ENCODE results near the gene MRM2. TPM values are rescaled to one million over a fixed set of nuclear protein-coding genes. Genes with fewer than 3 reads are reported as not detected.

The MRM2 gene
- total RNA-seq, 2 donors from 2014 or later: 20.9 to 40.2 TPM

DNA sequence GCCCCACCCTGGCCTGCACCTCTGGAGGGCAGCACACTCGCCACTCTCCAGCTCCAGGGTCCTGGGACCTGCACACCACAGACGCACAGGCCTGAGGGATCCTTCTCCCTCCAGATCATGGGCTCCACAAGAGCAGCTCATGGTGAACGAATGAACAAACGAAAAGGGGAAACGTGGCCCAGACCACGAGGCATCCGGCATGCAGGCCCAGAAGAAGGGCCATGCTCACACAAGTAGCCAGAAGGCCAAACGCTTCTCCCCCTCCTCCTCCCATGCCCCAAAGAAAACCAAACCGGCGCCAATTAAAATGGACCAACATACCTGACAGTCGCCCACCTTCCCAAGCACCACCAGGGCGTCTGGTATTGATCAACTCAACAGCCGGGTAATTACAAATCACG is 39.6 kb downstream of the MRM2 start:
- no peak overlapping the region for H3K27ac Mint-ChIP-seq
- H3K4me1 Mint-ChIP-seq: no peaks in the 10 kb centered on the region
- no peak overlapping the region for H3K4me3 Mint-ChIP-seq

DNA sequence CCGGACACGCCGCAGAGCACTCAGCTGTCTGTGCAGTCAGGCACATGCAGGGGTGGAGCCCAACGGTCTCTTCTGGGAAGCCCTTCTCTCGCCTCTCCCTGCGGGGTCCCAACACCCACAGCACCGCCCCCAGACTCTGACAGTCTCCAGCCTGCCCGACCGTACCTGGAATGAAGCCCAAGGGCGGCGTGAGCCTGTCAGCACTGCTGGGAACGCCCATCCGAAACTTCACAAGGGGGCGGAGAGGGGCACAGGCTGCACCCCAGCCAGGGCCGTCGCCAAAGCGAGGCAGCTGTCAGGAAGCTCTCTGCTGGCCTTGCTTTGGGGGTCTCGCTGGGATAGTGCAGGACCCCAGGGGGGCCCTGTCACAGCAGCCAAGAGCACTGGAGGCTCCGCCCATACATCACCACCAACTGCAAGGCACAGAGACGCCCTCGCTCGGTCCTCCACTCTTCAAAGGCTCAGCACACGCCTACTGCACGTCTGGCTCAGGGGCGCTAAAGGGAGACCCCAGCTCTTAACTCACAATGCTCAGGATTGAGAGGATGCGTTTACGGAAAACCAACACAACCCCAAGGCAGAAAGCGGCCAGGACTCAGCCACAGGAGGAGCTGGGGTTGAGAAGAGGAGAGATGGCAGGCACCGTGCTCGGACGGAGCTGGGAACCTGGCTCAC is 40.2 kb downstream of the MRM2 start:
- Mint-ChIP-seq H3K9me3 (no peaks in the 10 kb centered on the region), H3K4me1 (no peaks in the 10 kb centered on the region), H3K36me3 (ENCODE audit: low read depth) (peaks cover 16% of the 10 kb centered on the region), H3K4me3 (no peak overlapping the region), H3K27me3 (no peaks in the 10 kb centered on the region), H3K27ac (no peak overlapping the region)
- no peak for ATAC-seq (replicated peaks)

More for the DNA sequence above, 39.6 kb downstream of the MRM2 start:
- ATAC-seq (replicated peaks): no peak
- H3K27me3 Mint-ChIP-seq: no peaks in the 10 kb centered on the region
- no peaks in the 10 kb centered on the region for H3K9me3 Mint-ChIP-seq
- peaks cover 16% of the 10 kb centered on the region for H3K36me3 Mint-ChIP-seq (ENCODE audit: low read depth)

DNA sequence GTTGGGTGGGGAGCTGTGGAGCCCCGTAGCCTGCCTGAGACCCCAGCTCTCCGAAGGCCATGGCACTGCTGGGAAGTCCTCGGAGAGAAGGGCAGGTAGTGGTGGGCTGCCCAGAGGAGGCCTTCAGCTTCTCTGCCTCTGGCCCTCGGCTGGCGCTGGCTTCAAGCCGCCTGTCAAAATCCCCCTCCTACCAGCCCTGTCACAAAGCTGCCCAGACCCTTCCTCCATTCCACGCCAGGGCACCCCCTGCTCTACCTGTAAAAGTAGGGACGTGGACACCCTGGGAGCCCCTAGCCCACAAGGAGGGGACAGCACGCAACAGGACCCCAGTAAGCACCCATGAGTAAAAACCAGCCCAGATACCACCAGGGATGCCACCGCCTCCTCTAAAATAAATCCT is 40.9 kb downstream of the MRM2 start:
- ATAC-seq (replicated peaks): no peak
- Mint-ChIP-seq H3K27me3 (no peaks in the 10 kb centered on the region), H3K36me3 (ENCODE audit: low read depth) (peaks cover 16% of the 10 kb centered on the region), H3K4me1 (no peaks in the 10 kb centered on the region), H3K4me3 (no peak overlapping the region), H3K27ac (no peak overlapping the region), H3K9me3 (no peaks in the 10 kb centered on the region)

DNA sequence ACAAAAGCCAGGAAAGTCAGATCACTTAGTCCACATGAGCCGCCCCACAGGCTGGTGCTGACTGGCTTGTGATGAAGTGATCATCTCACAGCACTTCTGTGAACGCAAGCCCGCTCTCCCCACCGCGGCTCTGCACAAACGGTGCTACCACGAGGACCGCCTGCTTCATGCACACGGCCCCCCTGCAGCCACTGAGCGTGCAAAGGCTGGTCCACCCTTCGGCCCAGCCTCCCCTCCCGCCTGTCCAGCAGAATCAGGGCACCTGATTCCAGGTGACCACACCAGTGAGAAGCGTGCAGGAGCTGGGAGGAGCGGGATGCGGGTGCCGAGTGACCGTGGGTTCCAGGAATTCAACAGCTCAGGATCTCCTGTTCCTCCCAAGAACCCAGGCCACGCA is 41.4 kb downstream of the MRM2 start:
- Mint-ChIP-seq H3K9me3 (no peaks in the 10 kb centered on the region), H3K36me3 (ENCODE audit: low read depth) (peaks cover 16% of the 10 kb centered on the region), H3K4me1 (no peaks in the 10 kb centered on the region), H3K4me3 (no peak overlapping the region), H3K27ac (no peak overlapping the region), H3K27me3 (no peaks in the 10 kb centered on the region)
- no peak for ATAC-seq (replicated peaks)

DNA sequence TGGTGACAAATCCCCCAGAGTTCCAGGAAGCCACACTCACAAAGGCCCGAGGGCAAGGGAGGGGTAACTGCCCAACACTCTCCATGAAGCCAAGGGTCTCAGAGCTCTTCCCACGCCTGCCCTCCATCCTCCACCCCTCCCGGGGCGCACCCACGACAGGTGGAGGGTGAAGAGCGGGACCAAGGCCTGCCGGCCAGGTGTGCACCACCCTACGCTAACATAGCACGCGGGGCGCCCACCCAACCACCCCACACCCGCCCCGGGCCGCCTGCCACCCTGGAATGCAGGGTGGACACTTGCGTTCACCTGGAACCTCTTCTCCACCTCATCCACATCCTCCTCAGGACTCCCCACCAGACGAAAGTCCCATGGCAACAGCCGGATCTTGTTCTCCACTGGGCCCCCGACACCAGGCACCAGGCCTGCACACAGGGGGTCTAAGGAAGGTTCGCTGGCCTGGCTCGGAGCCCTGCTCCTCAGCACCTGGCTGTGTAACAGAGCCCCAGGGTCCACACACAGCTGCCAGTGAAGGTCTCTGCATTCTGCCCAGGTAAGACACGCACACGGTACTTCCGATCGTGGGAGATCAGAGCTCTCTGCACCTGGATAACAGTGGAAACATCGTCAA is 41.9 kb downstream of the MRM2 start:
- ATAC-seq (replicated peaks): no peak
- Mint-ChIP-seq H3K36me3 (ENCODE audit: low read depth) (peaks cover 16% of the 10 kb centered on the region), H3K4me3 (no peak overlapping the region), H3K4me1 (no peaks in the 10 kb centered on the region), H3K27ac (no peak overlapping the region), H3K9me3 (no peaks in the 10 kb centered on the region), H3K27me3 (no peaks in the 10 kb centered on the region)

DNA sequence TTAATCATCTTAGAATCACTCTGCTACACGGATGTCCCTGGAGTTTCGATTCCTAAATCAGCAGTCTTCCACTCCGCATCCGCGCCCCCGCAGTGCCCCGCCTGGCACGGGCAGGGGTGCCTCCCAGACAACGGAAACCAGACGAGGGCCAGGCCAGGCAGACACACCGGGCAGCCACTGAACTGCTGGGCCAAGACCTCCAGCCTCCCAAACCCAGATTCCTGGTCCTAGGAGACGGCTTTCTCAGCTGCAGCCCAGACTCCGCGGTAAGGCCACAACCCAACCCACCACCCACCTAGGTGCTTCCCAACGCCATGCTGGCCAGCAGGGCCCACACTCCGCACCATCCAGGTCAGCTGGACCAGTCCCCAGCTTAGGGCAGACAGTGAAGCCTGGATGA is 42.5 kb downstream of the MRM2 start:
- ATAC-seq (replicated peaks): no peak
- H3K27ac Mint-ChIP-seq: no peak overlapping the region
- no peaks in the 10 kb centered on the region for H3K27me3 Mint-ChIP-seq
- H3K4me3 Mint-ChIP-seq: no peak overlapping the region
- peaks cover 16% of the 10 kb centered on the region for H3K36me3 Mint-ChIP-seq (ENCODE audit: low read depth)
- H3K4me1 Mint-ChIP-seq: no peaks in the 10 kb centered on the region
- H3K9me3 Mint-ChIP-seq: no peaks in the 10 kb centered on the region

DNA sequence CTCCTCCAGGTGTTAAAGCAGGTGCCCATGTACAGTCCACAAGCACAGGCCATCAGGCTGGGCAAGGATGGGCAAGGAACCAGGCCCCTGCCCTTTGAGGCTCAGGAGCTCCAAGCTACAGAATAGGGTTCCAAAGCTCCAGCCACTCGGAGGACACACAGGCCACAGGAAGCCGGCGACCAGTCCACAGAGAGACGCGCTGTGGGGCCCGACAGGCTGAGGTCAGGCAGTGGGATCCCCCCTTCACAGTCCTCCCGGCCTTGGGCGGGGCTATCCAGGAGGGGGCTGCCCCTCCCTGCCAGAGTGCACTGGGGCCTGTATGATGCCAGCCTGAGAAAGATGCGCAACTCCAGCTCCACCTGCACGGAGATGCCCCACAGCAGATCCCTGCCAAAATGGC is 43.2 kb downstream of the MRM2 start:
- Mint-ChIP-seq H3K4me1 (no peaks in the 10 kb centered on the region), H3K27ac (no peak overlapping the region), H3K9me3 (no peaks in the 10 kb centered on the region), H3K4me3 (no peak overlapping the region), H3K36me3 (ENCODE audit: low read depth) (peaks cover 16% of the 10 kb centered on the region), H3K27me3 (no peaks in the 10 kb centered on the region)
- no peak for ATAC-seq (replicated peaks)

DNA sequence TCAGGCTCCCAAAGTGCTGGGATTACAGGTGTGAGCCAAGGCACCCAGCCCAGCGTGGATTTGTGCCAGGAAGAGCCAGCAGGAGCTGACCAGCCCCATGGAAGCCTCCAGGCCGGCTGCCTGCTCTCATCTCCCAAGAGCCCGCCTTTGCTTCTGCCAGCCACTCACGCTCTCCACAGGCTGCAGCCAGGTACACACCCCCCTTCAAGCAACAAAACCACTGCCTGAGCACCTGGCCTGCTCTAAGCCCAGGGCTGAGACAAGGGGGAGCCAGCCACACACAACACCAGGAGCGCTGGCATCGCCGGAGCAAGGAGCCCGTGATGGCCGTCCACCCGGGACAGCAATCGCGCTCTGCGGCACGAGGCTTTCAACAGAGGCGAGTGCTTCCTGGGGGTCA is 43.8 kb downstream of the MRM2 start:
- H3K27me3 Mint-ChIP-seq: no peaks in the 10 kb centered on the region
- ATAC-seq (replicated peaks): no peak
- no peaks in the 10 kb centered on the region for H3K4me1 Mint-ChIP-seq
- H3K27ac Mint-ChIP-seq: no peak overlapping the region
- H3K9me3 Mint-ChIP-seq: no peaks in the 10 kb centered on the region
- peaks cover 16% of the 10 kb centered on the region for H3K36me3 Mint-ChIP-seq (ENCODE audit: low read depth)
- no peak overlapping the region for H3K4me3 Mint-ChIP-seq

DNA sequence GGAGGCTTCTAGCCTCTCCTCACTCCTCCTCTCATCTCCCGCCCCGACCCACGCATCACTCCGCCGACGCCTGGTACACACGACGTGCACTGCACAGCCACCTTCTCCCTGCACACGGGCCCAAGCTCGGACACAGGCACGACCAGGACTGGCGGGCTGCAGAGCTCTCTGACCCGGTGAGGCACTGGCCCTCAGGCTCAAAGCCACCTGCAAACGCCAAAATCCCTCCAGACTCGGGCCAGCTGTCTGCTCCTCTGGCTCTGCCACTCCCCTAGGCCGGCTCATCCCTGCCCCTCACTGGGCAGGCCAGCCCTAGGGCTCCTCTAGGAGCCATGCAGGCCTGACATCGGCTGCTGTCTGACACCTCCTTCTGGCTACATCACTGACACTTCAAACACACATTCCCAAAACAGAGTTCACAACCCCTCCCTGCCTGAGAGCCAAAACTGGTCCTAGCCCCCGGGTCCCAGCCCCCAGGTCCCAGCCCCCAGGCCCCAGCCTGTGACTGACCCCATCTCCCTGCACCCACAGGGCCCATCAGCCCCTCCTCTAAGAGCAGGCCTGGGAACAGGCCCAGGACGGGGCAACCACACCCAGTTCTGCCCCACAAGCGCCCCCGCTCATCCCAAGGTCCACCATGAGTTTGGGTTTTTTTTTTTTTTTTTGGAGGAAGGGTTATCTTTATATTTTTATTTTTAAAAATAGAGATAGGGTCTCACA is 44.4 kb downstream of the MRM2 start:
- Mint-ChIP-seq H3K4me1 (no peaks in the 10 kb centered on the region), H3K27ac (no peak overlapping the region), H3K36me3 (ENCODE audit: low read depth) (peaks cover 16% of the 10 kb centered on the region), H3K9me3 (no peaks in the 10 kb centered on the region), H3K4me3 (no peak overlapping the region), H3K27me3 (no peaks in the 10 kb centered on the region)
- no peak for ATAC-seq (replicated peaks)

DNA sequence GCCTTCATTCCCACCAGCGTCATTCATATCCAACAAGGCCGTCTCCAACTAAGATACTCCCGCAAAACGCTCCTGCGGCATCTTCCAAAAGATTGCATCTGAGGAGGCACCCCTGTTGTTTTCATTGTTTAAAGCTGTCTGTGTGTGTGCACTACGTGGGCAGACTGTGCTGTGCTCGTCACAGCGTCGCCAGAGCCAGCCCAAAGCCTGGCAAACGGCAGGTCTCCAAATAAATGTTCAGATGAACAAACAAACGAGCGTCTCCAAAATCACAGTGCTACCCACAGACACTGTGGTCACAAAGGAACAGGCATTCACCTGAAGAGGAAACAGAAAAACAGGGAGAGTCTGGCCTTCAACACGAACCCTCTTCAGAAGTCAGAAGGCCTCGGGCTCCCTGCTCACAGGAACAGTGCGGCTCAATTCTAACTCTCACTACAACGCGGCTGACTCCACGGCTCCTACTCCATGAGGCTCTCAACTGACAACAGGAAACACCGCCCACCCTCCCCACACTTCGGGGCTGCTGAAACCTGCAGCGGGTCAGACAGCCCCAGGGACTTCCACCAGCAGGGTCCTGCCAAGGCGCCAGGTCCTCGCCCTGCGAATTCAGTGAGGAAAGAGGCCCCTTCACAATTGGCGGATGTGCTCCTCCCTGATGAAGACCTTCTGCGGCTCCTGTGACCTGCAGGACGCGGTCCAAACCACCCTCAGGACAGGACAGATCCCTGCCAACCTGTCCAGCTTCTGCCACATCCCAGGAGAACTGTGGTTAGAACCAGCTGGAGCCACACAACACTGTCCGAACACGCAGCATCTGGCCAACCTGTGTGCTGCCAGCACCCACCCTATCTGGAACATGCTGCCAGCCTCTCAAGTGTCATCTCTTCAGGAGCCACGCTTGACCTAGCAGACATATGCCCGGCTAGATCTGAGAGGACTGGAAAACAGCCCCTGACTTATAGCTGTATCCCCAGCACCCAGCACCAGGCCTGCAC is 45.3 kb downstream of the MRM2 start:
- Mint-ChIP-seq H3K27ac (no peak overlapping the region), H3K27me3 (no peaks in the 10 kb centered on the region), H3K4me3 (no peak overlapping the region), H3K4me1 (no peaks in the 10 kb centered on the region), H3K9me3 (no peaks in the 10 kb centered on the region), H3K36me3 (ENCODE audit: low read depth) (peaks cover 21% of the 10 kb centered on the region)
- ATAC-seq (replicated peaks): no peak

DNA sequence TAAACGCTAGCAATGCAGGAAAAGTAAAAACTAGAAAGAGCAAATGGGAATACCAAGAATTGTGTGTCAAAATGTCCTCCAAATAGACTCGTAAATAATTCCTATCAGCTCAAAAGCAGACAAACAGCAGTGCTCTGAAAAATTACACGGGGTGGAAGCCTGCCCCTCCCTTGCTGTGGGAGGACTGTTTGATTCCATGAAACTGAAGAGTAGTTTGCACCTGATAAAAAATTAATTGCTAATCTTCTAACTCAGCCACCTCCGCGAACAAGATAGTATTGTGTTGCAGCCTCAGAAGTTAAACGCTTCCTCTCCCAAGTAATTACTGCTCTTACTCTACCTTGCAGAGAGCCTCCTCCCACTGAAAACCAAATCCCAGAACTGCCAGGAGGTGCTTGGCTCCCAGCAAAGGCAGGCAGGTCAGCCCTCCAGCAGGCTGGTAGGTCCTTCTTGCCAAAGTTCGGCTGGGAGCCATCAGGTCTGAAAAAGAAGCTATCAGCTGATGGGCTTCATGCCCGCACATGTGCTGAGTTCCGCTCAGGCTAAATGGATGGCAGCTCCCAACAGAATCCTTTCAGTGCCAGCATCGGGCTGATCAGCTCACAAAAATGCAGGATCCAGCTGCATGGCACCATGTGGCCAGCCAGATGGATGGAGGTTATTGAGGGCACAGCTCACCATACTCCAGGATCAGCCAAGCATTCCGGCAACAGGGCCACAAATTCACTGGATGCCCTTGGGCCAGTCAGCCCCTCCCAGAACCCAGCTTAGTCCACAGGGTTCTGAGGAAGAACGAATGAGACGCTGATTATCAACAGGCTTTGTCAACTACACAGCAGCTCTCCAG is 46.4 kb downstream of the MRM2 start:
- no peak overlapping the region for H3K27ac Mint-ChIP-seq
- H3K9me3 Mint-ChIP-seq: no peaks in the 10 kb centered on the region
- H3K27me3 Mint-ChIP-seq: no peaks in the 10 kb centered on the region
- no peak for ATAC-seq (replicated peaks)
- peaks cover 23% of the 10 kb centered on the region for H3K36me3 Mint-ChIP-seq (ENCODE audit: low read depth)
- H3K4me3 Mint-ChIP-seq: no peak overlapping the region
- no peaks in the 10 kb centered on the region for H3K4me1 Mint-ChIP-seq

DNA sequence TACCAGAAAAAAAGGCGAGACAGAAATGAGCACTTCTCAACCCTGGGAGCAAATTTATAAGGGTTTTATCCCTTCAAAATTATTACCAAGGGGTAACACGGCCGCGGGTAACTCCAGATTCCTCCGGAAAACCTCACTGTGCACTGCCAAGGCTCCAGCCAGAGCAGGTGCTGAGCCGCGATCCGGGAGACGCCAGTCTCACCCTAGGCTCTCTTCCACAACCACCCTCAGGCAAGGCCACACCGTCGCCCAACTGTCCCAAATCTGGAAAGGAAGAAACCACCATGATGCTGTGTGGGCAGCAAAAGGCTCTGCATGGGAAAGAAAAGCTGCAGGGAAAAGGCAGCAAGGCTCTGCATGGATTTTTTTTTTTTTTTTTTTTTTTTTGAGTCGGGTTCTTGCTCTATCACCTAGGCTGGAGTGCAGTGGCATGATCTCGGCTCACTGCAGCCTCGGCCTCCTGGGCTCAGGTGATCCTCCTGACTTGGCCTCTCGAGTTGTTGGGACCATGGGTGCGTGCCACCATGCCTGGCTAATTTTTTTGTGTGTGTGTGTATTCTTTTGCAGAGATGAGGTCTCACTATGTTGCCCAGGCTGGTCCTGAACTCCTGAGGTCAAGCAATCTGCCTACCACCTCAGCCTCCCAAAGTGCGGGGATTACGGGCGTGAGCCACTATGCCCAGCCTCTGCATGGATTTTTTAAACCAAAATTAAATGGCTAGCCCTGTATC is 48.3 kb downstream of the MRM2 start:
- no peak overlapping the region for H3K4me3 Mint-ChIP-seq
- no peaks in the 10 kb centered on the region for H3K4me1 Mint-ChIP-seq
- H3K27ac Mint-ChIP-seq: no peak overlapping the region
- ATAC-seq (replicated peaks): no peak
- no peaks in the 10 kb centered on the region for H3K9me3 Mint-ChIP-seq
- H3K27me3 Mint-ChIP-seq: no peaks in the 10 kb centered on the region
- peaks cover 33% of the 10 kb centered on the region for H3K36me3 Mint-ChIP-seq (ENCODE audit: low read depth)

DNA sequence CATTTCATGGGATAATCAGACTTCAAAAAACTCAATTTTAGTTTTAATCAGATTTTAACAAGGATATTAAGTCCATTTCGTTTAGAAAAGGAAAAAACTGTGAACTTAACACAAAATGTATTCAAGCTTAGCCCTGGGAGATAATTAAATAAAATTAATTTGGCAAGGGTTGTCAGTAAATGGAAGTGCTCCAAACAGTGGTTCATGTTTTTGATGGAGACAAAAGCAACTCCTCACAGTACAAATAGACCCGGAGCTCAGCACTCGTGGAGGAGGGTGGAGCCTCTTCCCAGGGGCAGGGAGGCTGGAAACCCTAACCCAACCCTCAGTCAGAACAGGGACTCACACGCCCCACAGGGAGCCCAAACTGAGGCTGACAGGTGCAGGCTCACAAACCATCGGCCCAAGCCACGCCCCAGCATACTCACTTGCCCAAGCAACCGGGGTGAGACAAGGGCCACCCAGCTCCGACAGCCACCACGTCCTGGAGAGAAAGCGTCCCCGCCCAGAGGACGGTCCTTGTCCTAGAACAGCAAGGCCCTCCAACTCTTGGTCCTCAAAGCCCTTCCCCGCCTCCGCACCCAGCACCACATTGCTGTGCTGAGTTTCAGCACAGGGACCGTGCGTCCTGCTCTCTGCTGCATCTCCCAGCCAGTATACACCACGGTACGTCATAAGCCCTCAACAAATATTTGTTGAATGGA is 49.0 kb downstream of the MRM2 start:
- Mint-ChIP-seq H3K36me3 (ENCODE audit: low read depth) (peaks cover 40% of the 10 kb centered on the region), H3K27me3 (no peaks in the 10 kb centered on the region), H3K27ac (no peak overlapping the region), H3K4me3 (no peak overlapping the region), H3K4me1 (no peaks in the 10 kb centered on the region), H3K9me3 (no peaks in the 10 kb centered on the region)
- no peak for ATAC-seq (replicated peaks)

Data from activated T-helper 17 cell treated with anti-CD3 and anti-CD28 coated beads, Interleukin-2, amount 50 U/mL, for 72 hours (primary cell).